K562 (cell line): ENCODE data around the gene CAGE1. TPM values are rescaled to one million over a fixed set of nuclear protein-coding genes. Genes with fewer than 3 reads are reported as not detected.
A peak's percentile ranks its signal among the peaks of the same experiment; 100 is the strongest.

ENCODE experiments used
- ATAC-seq: fragments of 200-7000 bp; cut with Tn5 transposase; 3 replicates; pipeline ENCODE4 v1.9.1; 2020; ENCODE audit warnings: moderate library complexity
- BruUV-seq: library from RNA; stranded (reverse); fragments of 400-500 nt; replicated peaks from 2 replicates; lab custom pipeline; 2021; lab: Mats Ljungman, UMichigan
- CTCF ChIA-PET: fragments of 300-600 bp; formaldehyde crosslinking; extraction: SDS; loops from one replicate; lab custom pipeline; 2021; ENCODE audit warnings: low intra/inter-chr PET ratio; lab: Yijun Ruan, JAX
- POLR2A ChIA-PET: fragments of 300-600, 350-650 bp; sonication (Branson Sonifier 250); formaldehyde crosslinking; extraction: SDS; loops from one replicate; lab custom pipeline; 2021; ENCODE audit warnings: antibody characterized with exemption, inconsistent platforms; lab: Yijun Ruan, JAX
- DNase-seq, 4 experiments: peaks; one replicate each; pipeline versions ENCODE4 v3.0.0 to v3.0.0-alpha.2; 2011 to 2018; ENCODE audit warnings: low spot score in 3 of 4, mixed read lengths in 3 of 4; ENCODE audit errors: extremely low read depth in 1 of 4
- FAIRE-seq: peaks from 2 replicates; lab custom pipeline; 2011; peaks lifted over from hg19 to GRCh38; lab: Jason Lieb, UNC
- H2AFZ ChIP-seq: 2 replicates; pipeline ENCODE4 v1.6.0; 2011; ENCODE audit warnings: low read depth, low read length, control low read depth, inconsistent platforms
- H3K27ac ChIP-seq: fragments of 200-600 bp; 3 replicates; pipeline ENCODE4 v1.8.0; 2011; ENCODE audit warnings: low read depth, mild to moderate bottlenecking, control low read depth, inconsistent platforms, low read length, moderate library complexity, mixed read lengths; ENCODE audit errors: extremely low read depth
- H3K27me3 ChIP-seq, 2 experiments: fragments of 300-600 bp in 1 of 2; 2 replicates in 1 of 2; 3 replicates in 1 of 2; pipeline versions ENCODE4 v1.6.0 to v1.8.0; 2011; ENCODE audit warnings: inconsistent platforms in 2 of 2, low read length in 2 of 2, mild to moderate bottlenecking in 1 of 2, mixed read lengths in 1 of 2, moderate library complexity in 1 of 2; ENCODE audit not compliant: control insufficient read depth in 2 of 2, insufficient read depth in 2 of 2
- H3K36me3 ChIP-seq: fragments of 300-600 bp; 3 replicates; pipeline ENCODE4 v1.8.0; 2011; ENCODE audit warnings: mild to moderate bottlenecking, low read length, inconsistent platforms; ENCODE audit not compliant: control insufficient read depth, insufficient read depth
- H3K4me1 ChIP-seq, 2 experiments: fragments of 200-600 bp in 1 of 2; replicated peaks in 1 of 2; 2 replicates in 1 of 2; 3 replicates in 1 of 2; pipeline versions ENCODE4 v1.5.1 to v1.8.0; 2011; ENCODE audit warnings: inconsistent platforms in 2 of 2, low read length in 2 of 2, mild to moderate bottlenecking in 1 of 2, mixed read lengths in 1 of 2, moderate library complexity in 1 of 2; ENCODE audit not compliant: control insufficient read depth in 2 of 2, insufficient read depth in 2 of 2
- H3K4me2 ChIP-seq: 2 replicates; pipeline ENCODE4 v1.6.1; 2011; ENCODE audit warnings: low read length, control low read depth, inconsistent platforms, mixed read lengths; ENCODE audit not compliant: insufficient read depth
- H3K4me3 ChIP-seq: fragments of 200-600 bp; sonication (generic), shearing (Covaris generic); 2 replicates; pipeline ENCODE4 v1.5.1; 2016; ENCODE audit warnings: control low read depth, inconsistent platforms
- H3K79me2 ChIP-seq: fragments of 200-600 bp; 3 replicates; pipeline ENCODE4 v1.8.0; 2011; ENCODE audit warnings: low read length, inconsistent platforms; ENCODE audit not compliant: control insufficient read depth, insufficient read depth
- H3K9ac ChIP-seq, 2 experiments: 2 replicates each; pipeline versions ENCODE4 v1.6.0 to v1.6.1; 2011; ENCODE audit warnings: low read depth in 2 of 2, low read length in 2 of 2, control low read depth in 1 of 2, inconsistent platforms in 1 of 2, mild to moderate bottlenecking in 1 of 2, mixed read lengths in 1 of 2; ENCODE audit not compliant: insufficient read depth in 1 of 2
- H3K9me1 ChIP-seq: one replicate; pipeline ENCODE4 v1.6.0; 2011; ENCODE audit warnings: inconsistent platforms, mild to moderate bottlenecking, low read length, moderate library complexity; ENCODE audit not compliant: control insufficient read depth, insufficient read depth
- H3K9me3 ChIP-seq: replicated peaks from 2 replicates; pipeline ENCODE4 v1.5.1; 2011; ENCODE audit warnings: low read depth, low read length, inconsistent platforms; ENCODE audit not compliant: control insufficient read depth, insufficient read depth
- H4K20me1 ChIP-seq: replicated peaks from 2 replicates; pipeline ENCODE4 v1.6.1; 2011; ENCODE audit warnings: low read length, inconsistent platforms, mixed read lengths; ENCODE audit not compliant: control insufficient read depth, insufficient read depth
- ARID2 ChIP-seq: fragments of 450-650 bp; IDR thresholded peaks from 2 replicates; pipeline ENCODE4 v1.6.1; 2017; ENCODE audit warnings: antibody characterized with exemption, mild to moderate bottlenecking
- CBX8 ChIP-seq: fragments of 200-600 bp; sonication (generic); IDR thresholded peaks from 2 replicates; pipeline ENCODE4 v1.6.1; 2012; ENCODE audit warnings: borderline replicate concordance, mixed run types, low read depth, mild to moderate bottlenecking, moderate library complexity, mixed read lengths, low read length, control low read depth, inconsistent platforms; ENCODE audit not compliant: poor library complexity, severe bottlenecking; ENCODE audit errors: extremely low read depth
- CREBBP ChIP-seq: IDR thresholded peaks from one replicate; pipeline ENCODE4 v1.6.1; 2012; ENCODE audit warnings: low read depth, mild to moderate bottlenecking, control low read depth, inconsistent platforms, low read length
- EGR1 ChIP-seq: fragments of 450-650 bp; conservative IDR thresholded peaks from 2 replicates; pipeline ENCODE4 v1.6.1; 2017; ENCODE audit warnings: mild to moderate bottlenecking
- ETS1 ChIP-seq: conservative IDR thresholded peaks from 2 replicates; pipeline ENCODE4 v1.6.1; 2011; ENCODE audit warnings: low read depth, mild to moderate bottlenecking, low read length; ENCODE audit not compliant: control insufficient read depth
- HNRNPLL ChIP-seq: fragments of 200-400 bp; formaldehyde crosslinking; IDR thresholded peaks from 2 replicates; pipeline ENCODE4 v1.6.1; 2017; ENCODE audit warnings: low read length, low read depth, mild to moderate bottlenecking; ENCODE audit not compliant: poor library complexity, severe bottlenecking
- NFIC ChIP-seq: fragments of 450-650 bp; IDR thresholded peaks from 2 replicates; pipeline ENCODE4 v1.6.1; 2017; ENCODE audit warnings: mild to moderate bottlenecking, inconsistent platforms
- ZBTB9 ChIP-seq: fragments of 450-650 bp; formaldehyde crosslinking; IDR thresholded peaks from 2 replicates; pipeline ENCODE4 v1.4.0; 2020; ENCODE audit warnings: mild to moderate bottlenecking, moderate library complexity
- ZNF655 ChIP-seq: fragments of 250-450 bp; sonication (Bioruptor Pico); IDR thresholded peaks from 2 replicates; pipeline ENCODE4 v1.5.0; 2021
- ZNF76 ChIP-seq: fragments of 250-450 bp; sonication (Bioruptor Pico); IDR thresholded peaks from 2 replicates; pipeline ENCODE4 v1.4.0; 2020; ENCODE audit warnings: mild to moderate bottlenecking, moderate library complexity, borderline replicate concordance
- WGBS: fragments of 100-300 bp; shearing (Covaris generic); methylation state at CpG from one replicate; pipeline ENCODE4 v1.1.6; 2016; ENCODE audit warnings: low coverage, mixed read lengths; ENCODE audit not compliant: insufficient coverage; ENCODE audit errors: missing lambda C conversion rate; 5-methylcytosine and 5-hydroxymethylcytosine counted together
- in situ Hi-C: fragments of 300-500 bp; cut with MboI; formaldehyde crosslinking; loops from 4 replicates; pipeline ENCODE4 v1.15.0; 2018; ENCODE audit warnings: inconsistent platforms, mixed read lengths
- intact Hi-C: fragments of 100-400 bp; cut with micrococcal nuclease; formaldehyde crosslinking; loops from 2 replicates; pipeline ENCODE4 v1.14.2; 2022
- polyA plus RNA-seq, 8 experiments: library from polyadenylated mRNA; depleted of rRNA in 4 of 8; stranded (reverse) in 5 of 8; unstranded in 3 of 8; fragments of >200 nt; fragmentation: Nextera tagmentation in 2 of 8; fragmentation: Illumina TruSeq in 1 of 8; extraction: Ambion mirVana in 2 of 8; extraction: Trizol in 1 of 8; gene quantifications; 2 replicates each; pipeline versions ENCODE4 v1.2.1 to v1.2.3, GENCODE V29; 2011 to 2014; ENCODE audit warnings: inconsistent platforms in 1 of 8, missing spikeins in 1 of 8
- total RNA-seq, 7 experiments: library from RNA; depleted of rRNA in 6 of 7; stranded (reverse); fragments of >200 nt in 6 of 7; fragmentation: Illumina TruSeq in 2 of 7; extraction: Trizol in 2 of 7; gene quantifications; 2 replicates each; pipeline versions ENCODE4 v1.2.1 to v1.2.3, GENCODE V29; 2011 to 2021; ENCODE audit warnings: low replicate concordance in 1 of 7

Gene CAGE1
- total and polyA plus RNA-seq, 9 of the 15 experiments (the other 6 are each of a cell fraction or from before 2014, with no cell fraction given), result 0.13 to 0.33 (median 0.18) TPM; not detected in 4

GRCh38 chr6:7424967-7425807 is 35.6 kb upstream of the CAGE1 start (continued):
- TF ChIP-seq ZNF655 (CRISPR knock-in tag) (no peak), ZNF76 (CRISPR knock-in tag) (no peak), EGR1 (no peak)

GRCh38 chr6:7424058-7424457 is 34.5 kb upstream of the CAGE1 start:
- no TSS peak for BruUV-seq
- no peak for TF ChIP-seq HNRNPLL
- TF ChIP-seq ETS1, result no peak
- 0 out of 2 replicates have a peak, but pooled peaks have one; percentile 44 for TF ChIP-seq NFIC
- no peak for TF ChIP-seq CBX8
- TF ChIP-seq ZBTB9 (CRISPR knock-in tag), result no peak
- no peak for TF ChIP-seq ARID2
- TF ChIP-seq CREBBP, result no peak

More at GRCh38 chr6:7424058-7424457, 34.5 kb upstream of the CAGE1 start:
- ChIA-PET POLR2A (interaction anchor here (0.7 to 1.6 kb wide), 2 partner anchors 35 to 111 kb away, joined by 3 to 4 read pairs; partner anchors contain the start of genes CAGE1, RIOK1 and SSR1), CTCF (interaction anchor here (0.6 to 1.2 kb wide), 2 partner anchors 8 to 191 kb away, joined by 3 to 4 read pairs; no protein-coding TSS in a partner anchor)
- H3K27ac ChIP-seq, result no peak overlapping the region
- FAIRE-seq (peak; percentile 35), ATAC-seq (no peak), DNase-seq (no peak)
- H3K4me3 ChIP-seq, result no peak overlapping the region
- no peaks in the 10 kb centered on the region; the same call in 2 of the 3 replicates for H3K36me3 ChIP-seq
- no peak overlapping the region for H3K4me2 ChIP-seq
- H3K4me1 ChIP-seq, result no peaks in the 10 kb centered on the region
- no peak overlapping the region for H3K9ac ChIP-seq
- intact Hi-C loops, result no loop called here
- H3K79me2 ChIP-seq, result no peaks in the 10 kb centered on the region
- H3K9me3 ChIP-seq, result no peaks in the 10 kb centered on the region; the same call in 1 of the 2 replicates
- 33% methylated on average over 5 of the region's 5 CpGs for WGBS
- 0 out of 2 replicates have a peak, but pooled peaks cover 2% of the 10 kb centered on the region for H4K20me1 ChIP-seq
- H2AFZ ChIP-seq, result no peak overlapping the region
- H3K27me3 ChIP-seq, result no peaks in the 10 kb centered on the region
- no peaks in the 10 kb centered on the region for H3K9me1 ChIP-seq
- in situ Hi-C loops, result no loop called here
